ENCODE data around the gene DNMT3A.

DNA sequence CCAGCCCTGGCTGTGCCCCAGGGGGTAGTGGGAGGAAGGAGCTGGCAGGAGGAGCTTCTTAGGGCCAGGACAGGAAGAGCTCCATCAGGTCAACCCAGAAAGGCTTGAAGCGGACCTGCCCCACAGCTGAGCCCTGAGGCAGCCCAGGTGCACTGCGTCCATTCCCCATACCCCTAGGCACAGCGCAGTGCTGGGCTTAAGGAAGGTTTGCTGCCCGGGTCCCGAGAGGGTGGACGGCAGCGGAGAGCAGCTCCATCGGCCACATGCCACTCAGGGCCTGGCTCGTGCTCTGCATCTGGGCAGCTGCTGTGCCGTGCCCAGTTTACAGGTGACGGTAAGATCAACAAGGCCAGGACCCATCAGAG lies 26.4 kb downstream of the DNMT3A start:
- no peak for TF ChIP-seq EZH2 (IDR thresholded peaks at IDR 0.05)
- no peak for TF ChIP-seq POLR2AphosphoS5 (IDR thresholded peaks at IDR 0.05; ENCODE audit: borderline replicate concordance, low read depth, low read length)
